ENCODE data around the gene AOC3.

The AOC3 gene

DNA sequence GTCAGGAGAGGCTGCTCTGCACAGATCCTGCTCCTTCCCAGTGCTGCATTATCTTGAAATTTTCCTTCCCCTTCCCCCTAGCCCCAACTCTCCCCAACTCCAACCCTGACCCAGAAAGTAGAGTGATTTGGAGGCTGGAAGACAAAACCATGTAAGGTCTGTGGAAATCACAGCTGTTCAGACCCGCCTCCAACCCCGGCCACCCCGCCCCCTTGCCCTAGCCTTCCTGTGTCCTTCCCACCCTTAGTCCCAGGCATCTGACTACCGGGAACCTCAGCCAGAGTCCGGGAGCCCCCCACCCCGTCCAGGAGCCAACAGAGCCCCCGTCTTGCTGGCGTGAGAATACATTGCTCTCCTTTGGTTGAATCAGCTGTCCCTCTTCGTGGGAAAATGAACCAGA lies at the start of gene AOC3:
Gene AOC3 (plus strand): TSS at position 246 of the 400 bp plus-strand sequence. CDS start 145 bp downstream, at position 391.
- no peak for DNase-seq (ENCODE audit: low read depth in 2 of 2)

DNA sequence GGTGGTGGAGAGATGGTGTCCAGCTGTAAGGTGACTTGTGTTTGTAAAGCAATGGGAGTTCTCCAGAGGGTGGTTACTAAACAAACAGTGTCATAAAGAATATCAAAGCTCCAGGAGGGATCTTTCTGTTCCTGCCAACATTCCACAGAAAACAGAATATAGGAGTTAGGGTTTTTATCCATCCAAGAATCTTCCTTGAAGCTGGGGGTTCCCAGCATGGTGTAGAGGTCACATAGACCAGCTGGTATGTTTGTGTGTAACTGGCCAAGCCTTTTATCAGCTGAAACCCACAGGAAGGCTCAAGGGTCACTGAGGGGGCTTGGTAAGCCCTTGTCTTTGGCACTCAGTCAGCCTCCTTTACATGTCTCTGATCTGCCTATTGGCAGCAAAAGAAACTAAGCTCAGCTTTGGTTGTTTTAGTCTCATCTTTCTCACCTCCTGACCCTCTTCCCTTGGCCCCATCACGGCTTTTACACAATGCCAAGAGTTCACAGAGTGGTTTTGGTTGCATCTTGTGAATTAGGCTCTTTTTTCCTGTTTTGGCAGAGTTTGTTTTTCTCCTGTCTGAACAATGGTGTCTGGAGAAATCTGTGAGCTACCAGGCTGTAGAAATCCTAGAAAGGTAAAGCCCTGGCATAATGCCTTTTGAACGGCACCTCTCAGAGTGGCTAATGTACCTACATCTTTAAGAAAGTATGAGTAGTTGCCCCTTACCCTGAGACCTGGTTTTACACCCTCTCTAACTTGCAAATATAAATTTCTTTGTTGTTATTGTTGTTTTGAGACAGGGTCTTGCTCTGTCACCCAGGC lies 47.7 kb upstream of the AOC3 start:
- no peak for DNase-seq (ENCODE audit: low read depth in 2 of 2)

- DNase-seq (ENCODE audit: low read depth in 2 of 2) = no peak
Measured at GRCh38 chr17:42804918-42805367, 46.1 kb upstream of the AOC3 start.

- DNase-seq (ENCODE audit: low read depth in 2 of 2) = no peak
Measured at GRCh38 chr17:42806249-42806648, 44.8 kb upstream of the AOC3 start.

DNA sequence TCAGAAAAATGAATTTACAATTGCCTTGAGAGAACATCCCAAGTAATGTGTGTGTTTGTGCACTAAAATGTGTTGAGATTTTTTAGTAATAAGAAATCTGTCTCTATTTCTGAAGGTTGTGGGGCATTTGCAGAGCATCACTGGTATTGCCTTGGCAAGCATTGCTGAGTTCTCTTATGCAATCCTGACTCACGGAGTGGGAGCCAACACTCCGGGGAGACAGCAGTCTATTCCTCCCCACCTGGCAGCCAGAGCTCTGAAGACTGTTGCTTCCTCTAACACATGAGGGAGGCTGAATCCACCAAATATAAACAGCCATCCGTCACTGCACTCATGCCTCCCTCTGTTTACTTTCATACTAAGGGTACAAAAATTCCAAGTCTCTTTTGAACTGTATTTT lies 41.7 kb upstream of the AOC3 start:
- DNase-seq (ENCODE audit: low read depth in 2 of 2) = no peak

- DNase-seq (ENCODE audit: low read depth in 2 of 2) = no peak
Measured at GRCh38 chr17:42814633-42815399, 36.2 kb upstream of the AOC3 start.

DNA sequence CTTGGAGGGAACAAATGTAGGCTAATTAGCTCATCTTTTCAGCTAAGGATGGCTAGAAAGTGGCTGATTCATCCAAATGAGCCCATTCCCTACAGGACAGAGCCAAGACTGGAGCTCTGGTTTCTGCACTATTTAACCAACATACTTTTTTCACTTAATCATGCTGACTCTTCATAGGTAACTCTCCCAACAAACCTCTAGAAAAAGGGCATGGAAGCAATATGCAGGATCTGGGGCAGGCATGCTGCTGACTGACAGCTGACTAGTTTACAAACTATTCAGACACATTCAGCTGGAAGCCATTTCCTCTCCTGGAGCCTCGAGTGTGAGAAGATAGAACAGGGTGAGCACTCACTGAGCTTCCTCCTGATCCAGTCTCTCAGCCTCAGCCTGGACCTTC lies 33.1 kb upstream of the AOC3 start:
- no peak for DNase-seq (ENCODE audit: low read depth in 2 of 2)

GRCh38 chr17:42818379-42818778 lies 32.6 kb upstream of the AOC3 start:
- no peak for DNase-seq (ENCODE audit: low read depth in 2 of 2)

GRCh38 chr17:42819939-42820535 lies 31.0 kb upstream of the AOC3 start:
- peak; percentile 53 to 54 for DNase-seq (ENCODE audit: low read depth in 2 of 2)

DNA sequence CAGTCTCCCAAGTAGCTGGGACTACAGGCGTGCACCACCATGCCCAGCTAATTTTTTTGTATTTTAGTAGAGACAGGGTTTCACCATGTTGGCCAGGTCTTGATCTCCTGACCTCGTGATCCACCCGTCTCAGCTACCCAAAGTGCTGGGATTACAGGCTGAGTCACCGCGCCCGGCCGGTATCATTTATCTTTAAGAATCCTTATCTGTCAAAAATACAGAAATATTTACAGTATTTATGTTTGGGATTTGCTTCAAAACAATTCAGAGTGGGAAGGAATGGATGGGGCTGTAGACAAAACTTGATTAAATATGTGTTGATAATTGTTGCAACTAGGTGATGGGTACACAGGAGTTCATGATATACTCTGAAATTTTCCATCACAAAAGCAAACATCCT lies 29.8 kb upstream of the AOC3 start:
- DNase-seq (ENCODE audit: low read depth in 2 of 2) = no peak

GRCh38 chr17:42827472-42827871 lies 23.5 kb upstream of the AOC3 start:
- DNase-seq (ENCODE audit: low read depth in 2 of 2) = no peak

- DNase-seq (ENCODE audit: low read depth in 2 of 2) = no peak
Measured at GRCh38 chr17:42830971-42831370, 20.0 kb upstream of the AOC3 start.

GRCh38 chr17:42832213-42832933 lies 18.6 kb upstream of the AOC3 start:
- peak in 1 of 2 donors; percentile 3 for DNase-seq (ENCODE audit: low read depth in 2 of 2)

DNA sequence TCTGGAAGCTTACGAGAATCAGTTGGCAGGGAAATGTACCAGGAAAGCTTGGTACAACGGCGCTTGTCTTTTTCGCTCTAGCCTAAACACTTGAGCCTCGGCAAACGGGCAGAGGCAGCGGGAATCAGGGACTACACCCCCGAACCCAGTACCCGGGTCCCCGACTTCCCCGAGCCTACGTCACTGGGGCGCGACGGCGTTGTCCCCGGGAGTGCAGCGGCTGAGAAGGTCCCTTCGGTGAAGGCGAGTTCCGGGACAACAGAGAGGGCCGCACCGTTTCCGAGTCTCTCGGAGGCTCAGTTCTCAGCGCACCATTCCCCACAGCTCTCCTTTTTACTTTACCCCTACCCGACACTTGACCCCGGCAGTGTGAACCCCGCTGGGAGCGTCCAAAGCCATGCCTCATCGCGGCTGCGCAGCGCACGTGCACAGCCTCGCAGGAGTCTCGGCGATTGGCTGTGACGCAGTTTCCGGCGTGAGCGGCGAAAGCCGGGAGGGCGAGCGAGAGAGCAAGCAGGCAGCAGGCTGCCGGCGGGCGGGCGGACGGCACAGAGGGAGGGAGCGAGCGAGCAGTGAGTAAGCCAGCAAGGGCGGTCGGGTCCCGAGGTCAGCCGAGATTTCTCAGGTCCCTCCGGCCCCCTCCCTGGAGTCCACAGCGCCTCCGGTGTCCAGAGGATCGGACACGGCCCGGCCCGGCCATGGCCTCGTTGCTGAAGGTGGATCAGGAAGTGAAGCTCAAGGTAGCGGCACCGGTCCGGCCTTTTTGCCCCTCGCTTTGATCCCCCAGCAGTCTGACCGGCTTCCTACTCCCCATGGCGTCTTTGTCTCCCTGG lies 17.8 kb upstream of the AOC3 start, which contains the start of gene PSME3:
Gene PSME3 (plus strand): TSS at position 464 of the 833 bp plus-strand sequence. CDS start 235 bp downstream, at position 699.
- peak; percentile 83 to 84 for DNase-seq (ENCODE audit: low read depth in 2 of 2)

DNA sequence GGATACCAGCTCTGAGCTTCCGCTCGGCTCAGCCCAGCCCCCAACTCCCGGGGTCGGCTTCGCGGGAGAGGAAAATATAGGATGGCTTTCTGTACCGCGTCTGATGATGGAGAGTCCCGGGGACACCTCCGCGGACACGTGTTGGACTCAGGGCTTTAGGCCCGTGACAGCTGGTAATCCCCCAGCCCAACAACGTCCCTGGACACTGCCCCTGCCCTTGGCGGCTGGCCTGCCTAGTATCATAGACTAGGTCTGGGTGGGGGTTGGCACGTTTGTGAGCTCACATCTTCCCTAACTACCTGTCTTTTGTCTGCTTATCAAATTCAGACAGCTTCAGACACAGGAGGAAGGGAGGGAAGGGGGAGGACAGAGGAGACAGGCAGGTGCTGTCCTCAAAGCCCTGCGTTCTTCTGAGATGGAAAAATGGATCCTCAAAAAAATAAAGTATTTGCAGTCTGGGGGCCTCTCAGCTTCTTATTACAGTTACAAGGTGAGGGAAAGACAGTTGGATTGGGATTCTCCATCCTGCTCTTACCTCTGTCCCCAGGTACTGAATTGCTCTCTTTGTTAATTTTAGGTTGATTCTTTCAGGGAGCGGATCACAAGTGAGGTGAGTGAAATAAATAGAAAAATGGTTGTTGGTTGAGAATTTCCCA lies 17.1 kb upstream of the AOC3 start:
- DNase-seq (ENCODE audit: low read depth in 2 of 2) = no peak

DNA sequence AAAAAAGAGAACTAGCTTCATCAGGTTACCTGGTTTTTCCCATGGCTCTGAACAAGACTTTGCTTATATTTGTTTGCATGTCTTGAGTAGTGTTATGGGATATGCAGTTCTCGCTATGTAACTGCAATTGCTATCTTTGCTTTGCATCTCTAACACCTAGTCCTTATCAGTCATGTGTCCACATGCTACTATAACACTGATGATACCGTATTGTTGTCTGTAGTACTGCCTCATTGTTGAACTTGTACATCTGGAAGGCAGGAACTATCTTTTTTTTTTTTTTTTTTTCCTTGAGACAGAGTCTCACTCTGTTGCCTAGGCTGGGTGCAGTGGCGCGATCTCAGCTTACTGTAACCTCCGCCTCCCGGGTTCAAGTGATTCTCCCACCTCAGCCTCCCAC lies 15.3 kb upstream of the AOC3 start:
- no peak for DNase-seq (ENCODE audit: low read depth in 2 of 2)

GRCh38 chr17:42841975-42842685 lies 8.9 kb upstream of the AOC3 start:
- DNase-seq (ENCODE audit: low read depth in 2 of 2) = no peak

DNA sequence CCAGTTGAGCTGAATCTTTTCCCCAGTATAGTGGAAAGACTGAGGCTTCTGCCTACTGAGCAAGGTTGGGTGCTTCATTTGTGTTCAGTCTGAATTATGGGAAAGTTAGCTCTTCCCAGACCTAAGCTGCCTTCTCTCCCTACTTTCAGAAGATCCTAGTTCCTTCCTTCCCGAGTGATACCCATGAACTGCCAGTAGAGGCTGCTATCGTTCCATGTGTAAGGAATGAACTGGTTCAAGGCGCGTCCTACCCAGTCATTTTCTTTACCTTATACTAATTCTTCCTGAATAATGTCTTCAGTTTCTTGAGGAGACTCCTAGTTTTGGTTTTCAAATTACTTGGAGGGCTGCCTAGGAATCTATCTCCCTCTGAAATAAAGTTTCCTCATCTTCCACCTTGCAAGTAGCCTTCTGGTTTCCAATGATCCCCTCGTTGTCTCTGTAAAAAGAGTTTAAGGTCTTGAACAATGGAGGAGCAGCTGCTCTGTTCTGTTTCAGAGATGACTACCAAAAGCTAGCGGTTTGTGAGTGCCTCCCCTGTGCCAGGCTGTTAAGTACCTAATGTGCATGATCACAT lies 7.6 kb upstream of the AOC3 start:
- DNase-seq (ENCODE audit: low read depth in 2 of 2) = no peak

DNA sequence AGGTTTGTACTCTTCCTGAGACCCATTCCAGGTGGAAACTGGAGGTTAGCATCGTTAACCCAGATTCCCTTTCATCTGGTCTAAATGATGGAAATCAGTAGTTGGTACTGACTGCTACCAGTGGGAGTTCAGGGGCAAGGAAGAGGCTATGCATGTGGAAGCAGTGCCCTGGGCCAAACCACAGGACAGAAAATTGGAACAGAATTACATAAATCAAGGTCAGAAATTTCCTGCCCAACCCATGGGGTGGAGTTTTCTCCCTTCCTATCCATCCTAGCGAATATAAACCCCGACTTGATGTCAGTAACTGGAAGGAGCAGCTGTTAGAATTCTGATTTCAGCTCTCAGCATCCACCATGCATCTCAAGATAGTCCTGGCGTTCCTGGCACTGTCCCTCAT lies 6.7 kb upstream of the AOC3 start, which contains the start of gene AOC2:
Gene AOC2 (plus strand): TSS at position 310 of the 400 bp plus-strand sequence. CDS start 47 bp downstream, at position 357.
- DNase-seq (ENCODE audit: low read depth in 2 of 2) = no peak

Measured in stimulated activated CD4-positive, alpha-beta T cell treated with anti-CD3 and anti-CD28 coated beads, Interleukin-15, amount 100 ng/mL, for 48 hours (primary cell).